WTC11 (cell line): ENCODE results near the gene GNG10.

ENCODE experiments used
- TF ChIP-seq, protein P1 (sequence below): fragments of 200-600 bp; IDR thresholded peaks from 2 replicates; pipeline ENCODE4 v1.8.0; 2022; ENCODE audit warnings: antibody characterized with exemption
- TF ChIP-seq, protein P2 (sequence below): sonication (generic); formaldehyde crosslinking; IDR thresholded peaks from 2 replicates; pipeline ENCODE4 v1.8.0; 2022; ENCODE audit warnings: mild to moderate bottlenecking, missing genetic modification reagents
- TF ChIP-seq, protein P3 (sequence below): sonication (generic); formaldehyde crosslinking; IDR thresholded peaks from 2 replicates; pipeline ENCODE4 v1.8.1; 2022; ENCODE audit warnings: missing genetic modification reagents, borderline replicate concordance

DNA sequence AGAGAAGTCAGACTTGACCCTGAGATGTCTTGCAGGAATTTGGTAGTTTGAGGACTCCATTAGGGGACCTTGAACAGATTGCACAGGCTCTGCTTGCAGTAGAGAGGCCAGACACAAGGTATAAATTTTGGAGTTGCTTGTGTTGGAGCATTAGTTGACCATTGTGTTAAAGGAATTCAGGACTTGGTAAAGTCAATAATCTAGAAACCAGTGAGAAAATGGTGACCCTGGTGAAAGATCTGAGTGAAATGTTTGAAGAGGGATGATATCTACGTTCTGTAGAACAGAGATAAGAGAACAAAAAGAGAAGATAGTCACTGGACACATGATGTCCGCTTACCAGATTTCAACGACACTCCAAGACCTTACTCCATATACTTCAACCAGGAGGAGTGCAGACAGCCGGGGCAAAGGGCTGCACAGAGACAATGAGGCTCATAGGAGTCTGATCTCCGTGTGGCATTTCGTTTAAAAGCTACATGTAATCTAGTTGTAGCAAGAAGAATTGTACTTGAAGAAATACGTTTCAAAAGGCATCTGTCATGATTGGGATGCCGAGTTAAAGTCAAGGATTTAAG lies 17.1 kb upstream of the GNG10 start:
- TF ChIP-seq, protein P1, sequence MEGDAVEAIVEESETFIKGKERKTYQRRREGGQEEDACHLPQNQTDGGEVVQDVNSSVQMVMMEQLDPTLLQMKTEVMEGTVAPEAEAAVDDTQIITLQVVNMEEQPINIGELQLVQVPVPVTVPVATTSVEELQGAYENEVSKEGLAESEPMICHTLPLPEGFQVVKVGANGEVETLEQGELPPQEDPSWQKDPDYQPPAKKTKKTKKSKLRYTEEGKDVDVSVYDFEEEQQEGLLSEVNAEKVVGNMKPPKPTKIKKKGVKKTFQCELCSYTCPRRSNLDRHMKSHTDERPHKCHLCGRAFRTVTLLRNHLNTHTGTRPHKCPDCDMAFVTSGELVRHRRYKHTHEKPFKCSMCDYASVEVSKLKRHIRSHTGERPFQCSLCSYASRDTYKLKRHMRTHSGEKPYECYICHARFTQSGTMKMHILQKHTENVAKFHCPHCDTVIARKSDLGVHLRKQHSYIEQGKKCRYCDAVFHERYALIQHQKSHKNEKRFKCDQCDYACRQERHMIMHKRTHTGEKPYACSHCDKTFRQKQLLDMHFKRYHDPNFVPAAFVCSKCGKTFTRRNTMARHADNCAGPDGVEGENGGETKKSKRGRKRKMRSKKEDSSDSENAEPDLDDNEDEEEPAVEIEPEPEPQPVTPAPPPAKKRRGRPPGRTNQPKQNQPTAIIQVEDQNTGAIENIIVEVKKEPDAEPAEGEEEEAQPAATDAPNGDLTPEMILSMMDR: no peak
- TF ChIP-seq, protein P2, sequence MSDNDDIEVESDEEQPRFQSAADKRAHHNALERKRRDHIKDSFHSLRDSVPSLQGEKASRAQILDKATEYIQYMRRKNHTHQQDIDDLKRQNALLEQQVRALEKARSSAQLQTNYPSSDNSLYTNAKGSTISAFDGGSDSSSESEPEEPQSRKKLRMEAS (CRISPR knock-in tag): no peak
- TF ChIP-seq, protein P3, sequence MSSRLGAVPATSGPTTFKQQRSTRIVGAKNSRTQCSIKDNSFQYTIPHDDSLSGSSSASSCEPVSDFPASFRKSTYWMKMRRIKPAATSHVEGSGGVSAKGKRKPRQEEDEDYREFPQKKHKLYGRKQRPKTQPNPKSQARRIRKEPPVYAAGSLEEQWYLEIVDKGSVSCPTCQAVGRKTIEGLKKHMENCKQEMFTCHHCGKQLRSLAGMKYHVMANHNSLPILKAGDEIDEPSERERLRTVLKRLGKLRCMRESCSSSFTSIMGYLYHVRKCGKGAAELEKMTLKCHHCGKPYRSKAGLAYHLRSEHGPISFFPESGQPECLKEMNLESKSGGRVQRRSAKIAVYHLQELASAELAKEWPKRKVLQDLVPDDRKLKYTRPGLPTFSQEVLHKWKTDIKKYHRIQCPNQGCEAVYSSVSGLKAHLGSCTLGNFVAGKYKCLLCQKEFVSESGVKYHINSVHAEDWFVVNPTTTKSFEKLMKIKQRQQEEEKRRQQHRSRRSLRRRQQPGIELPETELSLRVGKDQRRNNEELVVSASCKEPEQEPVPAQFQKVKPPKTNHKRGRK (CRISPR knock-in tag): no peak
